ENCODE measurements around the gene KCNIP2.
A peak's percentile ranks its signal among the peaks of the same experiment; 100 is the strongest.

- TF ChIP-seq CTCF (IDR thresholded peaks at IDR 0.05; ENCODE audit: low read depth, low read length), result peak; percentile 80
- no peak for TF ChIP-seq EZH2phosphoT487 (IDR thresholded peaks at IDR 0.05; ENCODE audit: low read depth)
These were observed 62.6 kb downstream of the KCNIP2 start for GRCh38 chr10:101780818-101781654.

All from OCI-LY3 (cell line).